Measurements from ENCODE around the gene DNAJB12. TPM values are rescaled to one million over a fixed set of nuclear protein-coding genes. Genes with fewer than 3 reads are reported as not detected.

DNAJB12 gene
- total RNA-seq, 1 donor from 2014 or later = 46.1 TPM

GRCh38 chr10:72323771-72324191 is 30.9 kb downstream of the DNAJB12 start:
- Histone ChIP-seq H3K36me3 (no peaks in the 10 kb centered on the region), H3K4me3 (no peak overlapping the region), H3K4me1 (peaks cover 10 to 45% of the 10 kb centered on the region in 2 donors), H3K27me3 (no peaks in the 10 kb centered on the region), H3K27ac (no peak overlapping the region), H3K9me3 (no peaks in the 10 kb centered on the region)
- no peak for DNase-seq (ENCODE audit: low spot score in 2 of 2)
- no peak for TF ChIP-seq CTCF (IDR thresholded peaks at IDR 0.05)
- intact Hi-C loops (cut with DNase I) = no loop called here

GRCh38 chr10:72323108-72323749 is 31.5 kb downstream of the DNAJB12 start:
- H3K9me3 ChIP-seq = no peaks in the 10 kb centered on the region
- no peak for TF ChIP-seq CTCF (IDR thresholded peaks at IDR 0.05)
- intact Hi-C loops (cut with DNase I) = no loop called here
- no peak overlapping the region for H3K4me3 ChIP-seq
- no peaks in the 10 kb centered on the region for H3K27me3 ChIP-seq
- no peak for DNase-seq (ENCODE audit: low spot score in 2 of 2)
- no peaks in the 10 kb centered on the region for H3K36me3 ChIP-seq
- H3K4me1 ChIP-seq = peaks cover 10 to 43% of the 10 kb centered on the region in 2 donors
- H3K27ac ChIP-seq = no peak overlapping the region

- H3K36me3 ChIP-seq = no peaks in the 10 kb centered on the region
- intact Hi-C loops (cut with DNase I) = no loop called here
- H3K27ac ChIP-seq = no peak overlapping the region
- no peak overlapping the region for H3K4me3 ChIP-seq
- no peak for TF ChIP-seq CTCF (IDR thresholded peaks at IDR 0.05)
- H3K27me3 ChIP-seq = no peaks in the 10 kb centered on the region
- H3K9me3 ChIP-seq = no peaks in the 10 kb centered on the region
- DNase-seq (ENCODE audit: low spot score in 2 of 2) = no peak
- peaks cover 10 to 37% of the 10 kb centered on the region in 2 donors for H3K4me1 ChIP-seq
Observed at GRCh38 chr10:72322280-72323058, 32.2 kb downstream of the DNAJB12 start.

GRCh38 chr10:72322030-72322279 is 32.8 kb downstream of the DNAJB12 start:
- Histone ChIP-seq H3K36me3 (no peaks in the 10 kb centered on the region), H3K27ac (no peak overlapping the region), H3K9me3 (no peaks in the 10 kb centered on the region), H3K27me3 (no peaks in the 10 kb centered on the region), H3K4me1 (peaks cover 10 to 37% of the 10 kb centered on the region in 2 donors), H3K4me3 (no peak overlapping the region)
- intact Hi-C loops (cut with DNase I) = no loop called here
- no peak for DNase-seq (ENCODE audit: low spot score in 2 of 2)
- TF ChIP-seq CTCF (IDR thresholded peaks at IDR 0.05) = no peak

- DNase-seq (ENCODE audit: low spot score in 2 of 2) = no peak
- Histone ChIP-seq H3K36me3 (no peaks in the 10 kb centered on the region), H3K27me3 (no peaks in the 10 kb centered on the region), H3K9me3 (no peaks in the 10 kb centered on the region), H3K4me3 (no peak overlapping the region), H3K27ac (peak overlapping the region; percentile 83 to 90), H3K4me1 (peaks cover 10 to 42% of the 10 kb centered on the region in 2 donors)
- TF ChIP-seq CTCF (IDR thresholded peaks at IDR 0.05) = no peak
- intact Hi-C loops (cut with DNase I) = no loop called here
Observed at GRCh38 chr10:72321248-72322029, 33.3 kb downstream of the DNAJB12 start.
